ENCODE measurements around the gene AMIGO1.

The AMIGO1 gene

DNA sequence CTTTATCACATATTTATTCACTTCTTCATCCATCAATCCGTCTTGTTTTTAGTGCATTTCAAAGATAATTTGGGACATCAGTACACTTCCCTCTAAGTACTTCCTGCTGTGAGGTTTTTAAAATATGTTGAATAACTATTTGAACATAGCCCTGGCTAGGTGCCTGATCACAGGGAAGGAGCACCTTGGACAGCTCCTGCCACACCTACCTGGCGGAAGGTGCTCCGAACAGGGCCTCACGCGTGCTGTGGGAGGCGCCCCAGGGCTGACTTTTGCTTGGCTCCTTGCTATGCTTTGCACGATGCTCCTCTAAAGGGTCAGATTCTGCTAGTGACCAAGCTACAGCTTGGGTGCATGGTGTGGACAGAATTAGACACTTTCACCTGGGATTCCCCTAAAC is 30.7 kb downstream of the AMIGO1 start:
- no peak for TF ChIP-seq EZH2 (IDR thresholded peaks at IDR 0.05; ENCODE audit: borderline replicate concordance, low read depth, low read length, severe bottlenecking)
- TF ChIP-seq, protein P1, sequence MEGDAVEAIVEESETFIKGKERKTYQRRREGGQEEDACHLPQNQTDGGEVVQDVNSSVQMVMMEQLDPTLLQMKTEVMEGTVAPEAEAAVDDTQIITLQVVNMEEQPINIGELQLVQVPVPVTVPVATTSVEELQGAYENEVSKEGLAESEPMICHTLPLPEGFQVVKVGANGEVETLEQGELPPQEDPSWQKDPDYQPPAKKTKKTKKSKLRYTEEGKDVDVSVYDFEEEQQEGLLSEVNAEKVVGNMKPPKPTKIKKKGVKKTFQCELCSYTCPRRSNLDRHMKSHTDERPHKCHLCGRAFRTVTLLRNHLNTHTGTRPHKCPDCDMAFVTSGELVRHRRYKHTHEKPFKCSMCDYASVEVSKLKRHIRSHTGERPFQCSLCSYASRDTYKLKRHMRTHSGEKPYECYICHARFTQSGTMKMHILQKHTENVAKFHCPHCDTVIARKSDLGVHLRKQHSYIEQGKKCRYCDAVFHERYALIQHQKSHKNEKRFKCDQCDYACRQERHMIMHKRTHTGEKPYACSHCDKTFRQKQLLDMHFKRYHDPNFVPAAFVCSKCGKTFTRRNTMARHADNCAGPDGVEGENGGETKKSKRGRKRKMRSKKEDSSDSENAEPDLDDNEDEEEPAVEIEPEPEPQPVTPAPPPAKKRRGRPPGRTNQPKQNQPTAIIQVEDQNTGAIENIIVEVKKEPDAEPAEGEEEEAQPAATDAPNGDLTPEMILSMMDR (IDR thresholded peaks at IDR 0.05; ENCODE audit: borderline replicate concordance, extremely low read depth, low read length, poor library complexity, severe bottlenecking) = no peak
- no peak overlapping the region for H3K4me3 ChIP-seq (ENCODE audit: low read depth in 1 of 2, low read length in 2 of 2)
- H2AFZ ChIP-seq (ENCODE audit: low read depth, low read length) = no peak overlapping the region
- H3K27ac ChIP-seq (ENCODE audit: low read length) = no peak overlapping the region
- no peaks in the 10 kb centered on the region for H3K79me2 ChIP-seq (ENCODE audit: insufficient read depth, low read length)
- peaks cover 13% of the 10 kb centered on the region for H3K27me3 ChIP-seq (ENCODE audit: insufficient read depth, low read length, poor library complexity)
- ATAC-seq (ENCODE audit: insufficient read depth, low read depth) (no peak), DNase-seq (no peak)
- H3K4me1 ChIP-seq (ENCODE audit: insufficient read depth, low read length) = peaks cover 8% of the 10 kb centered on the region
- no peak overlapping the region for H3K4me2 ChIP-seq (ENCODE audit: insufficient read depth, low read length)
- no peak overlapping the region for H3K9ac ChIP-seq (ENCODE audit: low read depth, low read length)
- H4K20me1 ChIP-seq (ENCODE audit: insufficient read depth, low read length) = no peaks in the 10 kb centered on the region
- no peaks in the 10 kb centered on the region for H3K9me3 ChIP-seq (ENCODE audit: insufficient read depth, low read length, severe bottlenecking)
- H3K36me3 ChIP-seq (ENCODE audit: insufficient read depth, low read length) = no peaks in the 10 kb centered on the region

DNA sequence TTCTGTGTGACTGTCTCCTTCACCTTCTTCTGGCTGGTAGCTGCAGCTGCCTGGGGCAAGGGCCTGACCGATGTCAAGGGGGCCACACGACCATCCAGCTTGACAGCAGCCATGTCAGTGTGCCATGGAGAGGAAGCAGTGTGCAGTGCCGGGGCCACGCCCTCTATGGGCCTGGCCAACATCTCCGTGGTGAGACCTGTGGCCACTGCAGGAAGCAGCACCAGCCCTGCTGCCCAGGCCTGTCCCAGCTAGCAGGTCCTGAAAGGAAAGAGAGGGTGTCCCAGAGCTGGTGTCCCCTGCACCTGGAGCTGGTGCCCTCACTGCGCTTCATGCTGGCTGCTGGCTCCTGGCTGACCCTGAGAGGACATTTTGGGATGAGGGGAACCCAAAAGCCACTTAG is 31.7 kb downstream of the AMIGO1 start:
- no peak overlapping the region for H3K4me2 ChIP-seq (ENCODE audit: insufficient read depth, low read length)
- no peak overlapping the region for H3K9ac ChIP-seq (ENCODE audit: low read depth, low read length)
- H2AFZ ChIP-seq (ENCODE audit: low read depth, low read length) = no peak overlapping the region
- peak; percentile 44; the same call in 1 of the 3 replicates for ATAC-seq (ENCODE audit: insufficient read depth, low read depth)
- H3K36me3 ChIP-seq (ENCODE audit: insufficient read depth, low read length) = no peaks in the 10 kb centered on the region
- no peaks in the 10 kb centered on the region for H3K79me2 ChIP-seq (ENCODE audit: insufficient read depth, low read length)
- TF ChIP-seq EZH2 (IDR thresholded peaks at IDR 0.05; ENCODE audit: borderline replicate concordance, low read depth, low read length, severe bottlenecking) = no peak
- TF ChIP-seq, protein P1 (IDR thresholded peaks at IDR 0.05; ENCODE audit: borderline replicate concordance, extremely low read depth, low read length, poor library complexity, severe bottlenecking) = no peak
- H3K27me3 ChIP-seq (ENCODE audit: insufficient read depth, low read length, poor library complexity) = peaks cover 13% of the 10 kb centered on the region
- H3K9me3 ChIP-seq (ENCODE audit: insufficient read depth, low read length, severe bottlenecking) = no peaks in the 10 kb centered on the region
- no peak for DNase-seq
- no peaks in the 10 kb centered on the region for H4K20me1 ChIP-seq (ENCODE audit: insufficient read depth, low read length)
- no peak overlapping the region for H3K4me3 ChIP-seq (ENCODE audit: low read depth in 1 of 2, low read length in 2 of 2)
- peaks cover 1% of the 10 kb centered on the region for H3K4me1 ChIP-seq (ENCODE audit: insufficient read depth, low read length)
- H3K27ac ChIP-seq (ENCODE audit: low read length) = no peak overlapping the region

GRCh38 chr1:109476825-109477224 is 32.7 kb downstream of the AMIGO1 start:
- Histone ChIP-seq H3K27me3 (ENCODE audit: insufficient read depth, low read length, poor library complexity) (peaks cover 13% of the 10 kb centered on the region), H2AFZ (ENCODE audit: low read depth, low read length) (no peak overlapping the region), H3K4me1 (ENCODE audit: insufficient read depth, low read length) (no peaks in the 10 kb centered on the region), H3K9me3 (ENCODE audit: insufficient read depth, low read length, severe bottlenecking) (no peaks in the 10 kb centered on the region), H3K79me2 (ENCODE audit: insufficient read depth, low read length) (no peaks in the 10 kb centered on the region), H3K4me3 (ENCODE audit: low read depth in 1 of 2, low read length in 2 of 2) (no peak overlapping the region), H3K9ac (ENCODE audit: low read depth, low read length) (no peak overlapping the region), H3K36me3 (ENCODE audit: insufficient read depth, low read length) (no peaks in the 10 kb centered on the region), H4K20me1 (ENCODE audit: insufficient read depth, low read length) (no peaks in the 10 kb centered on the region), H3K27ac (ENCODE audit: low read length) (no peak overlapping the region), H3K4me2 (ENCODE audit: insufficient read depth, low read length) (no peak overlapping the region)
- DNase-seq (no peak), ATAC-seq (ENCODE audit: insufficient read depth, low read depth) (no peak)
- no peak for TF ChIP-seq EZH2 (IDR thresholded peaks at IDR 0.05; ENCODE audit: borderline replicate concordance, low read depth, low read length, severe bottlenecking)
- TF ChIP-seq, protein P1 (IDR thresholded peaks at IDR 0.05; ENCODE audit: borderline replicate concordance, extremely low read depth, low read length, poor library complexity, severe bottlenecking) = no peak

DNA sequence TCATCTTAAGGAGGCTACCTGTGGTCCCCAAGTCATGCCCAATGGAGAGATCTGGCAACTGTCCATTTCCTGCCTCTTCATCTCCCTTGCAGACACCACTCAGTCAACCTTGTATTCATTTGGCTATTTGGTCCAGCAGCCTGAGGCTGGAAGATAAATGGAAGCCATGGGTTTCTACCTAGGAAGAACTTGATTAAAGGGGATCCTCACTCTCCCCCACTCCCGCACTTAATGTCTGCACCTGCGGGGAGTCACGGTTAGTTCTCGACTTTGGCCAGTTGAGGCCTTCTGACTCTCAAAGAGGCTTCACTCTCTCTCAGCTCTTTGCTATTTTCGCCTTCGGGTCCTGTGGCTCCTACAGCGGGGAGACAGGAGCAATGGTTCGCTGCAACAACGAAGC is 34.3 kb downstream of the AMIGO1 start:
- H2AFZ ChIP-seq (ENCODE audit: low read depth, low read length) = no peak overlapping the region
- H3K9ac ChIP-seq (ENCODE audit: low read depth, low read length) = no peak overlapping the region
- H3K4me2 ChIP-seq (ENCODE audit: insufficient read depth, low read length) = no peak overlapping the region
- H3K27ac ChIP-seq (ENCODE audit: low read length) = no peak overlapping the region
- no peaks in the 10 kb centered on the region for H3K4me1 ChIP-seq (ENCODE audit: insufficient read depth, low read length)
- ATAC-seq (ENCODE audit: insufficient read depth, low read depth) = no peak
- no peak overlapping the region for H3K4me3 ChIP-seq (ENCODE audit: low read depth in 1 of 2, low read length in 2 of 2)
- no peaks in the 10 kb centered on the region for H3K36me3 ChIP-seq (ENCODE audit: insufficient read depth, low read length)
- no peak for DNase-seq
- TF ChIP-seq, protein P1 (IDR thresholded peaks at IDR 0.05; ENCODE audit: borderline replicate concordance, extremely low read depth, low read length, poor library complexity, severe bottlenecking) = no peak
- TF ChIP-seq EZH2 (IDR thresholded peaks at IDR 0.05; ENCODE audit: borderline replicate concordance, low read depth, low read length, severe bottlenecking) = no peak
- H3K27me3 ChIP-seq (ENCODE audit: insufficient read depth, low read length, poor library complexity) = peaks cover 20% of the 10 kb centered on the region
- no peaks in the 10 kb centered on the region for H3K79me2 ChIP-seq (ENCODE audit: insufficient read depth, low read length)
- H4K20me1 ChIP-seq (ENCODE audit: insufficient read depth, low read length) = no peaks in the 10 kb centered on the region
- H3K9me3 ChIP-seq (ENCODE audit: insufficient read depth, low read length, severe bottlenecking) = no peaks in the 10 kb centered on the region
